PC-3 (cell line): ENCODE data around the gene EPB41L2.

ENCODE experiments used
- CTCF ChIP-seq: fragments of 300-600 bp; sonication (generic); conservative IDR thresholded peaks from 2 replicates; pipeline ENCODE4 v1.5.1; 2017; ENCODE audit warnings: antibody characterized with exemption, low read depth, mild to moderate bottlenecking, low read length
- EZH2 ChIP-seq: fragments of 300-600 bp; sonication (generic); IDR thresholded peaks from one replicate; pipeline ENCODE4 v1.6.1; 2017; ENCODE audit warnings: antibody characterized with exemption, mild to moderate bottlenecking, low read length; ENCODE audit not compliant: unreplicated experiment
- EZH2phosphoT487 ChIP-seq: fragments of 300-600 bp; sonication (generic); IDR thresholded peaks from 2 replicates; pipeline ENCODE4 v1.6.1; 2018; ENCODE audit warnings: mild to moderate bottlenecking, antibody characterized with exemption, low read length, borderline replicate concordance

- TF ChIP-seq EZH2 (no peak), CTCF (no peak), EZH2phosphoT487 (no peak)
Observed at GRCh38 chr6:131067521-131067920, 4.5 kb upstream of the EPB41L2 start.
